ENCODE data around the gene MPC2. TPM values are rescaled to one million over a fixed set of nuclear protein-coding genes. Genes with fewer than 3 reads are reported as not detected.

Gene MPC2
- total RNA-seq, 1 experiment from 2014 or later = 49.9 TPM

DNA sequence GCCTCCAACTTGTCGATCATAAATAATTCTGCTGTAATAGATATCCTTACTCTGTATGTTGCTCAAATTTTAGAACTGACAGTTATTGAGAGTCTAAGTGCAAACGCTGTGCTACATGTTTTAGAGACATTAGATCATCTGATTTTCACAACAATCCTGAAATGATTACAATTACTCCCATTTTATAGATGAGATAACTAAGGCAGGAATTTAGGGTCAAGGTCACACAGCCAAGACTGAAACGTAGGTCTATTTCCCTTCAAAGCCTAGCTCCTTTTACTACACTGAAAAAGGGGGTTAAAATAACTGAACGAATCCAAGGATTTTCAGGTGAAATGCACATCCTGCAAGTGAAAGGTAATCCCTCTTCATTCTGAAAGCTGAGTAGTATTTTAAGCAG is 3.1 kb downstream of the MPC2 start:
- ChIA-PET CTCF (no interaction called here), RAD21 (ENCODE audit: low non-redundant PET in 1 of 2, low total read pairs in 2 of 2, uncharacterized antibody in 2 of 2, unreplicated experiment in 2 of 2) (no interaction called here), POLR2A (interaction anchor here (0.6 kb wide), 2 partner anchors 238 to 542 kb away, joined by 3 to 5 read pairs; no protein-coding TSS in a partner anchor)
- Histone ChIP-seq H3K9me3 (ENCODE audit: control insufficient read depth in 1 of 2, insufficient read depth in 1 of 2, low read depth in 1 of 2, low read length in 2 of 2) (no peaks in the 10 kb centered on the region), H3K4me3 (replicated peaks in 1 of 2; ENCODE audit: low read depth in 1 of 2, low read length in 2 of 2) (no peak overlapping the region), H3K4me2 (ENCODE audit: low read length) (no peak overlapping the region; the same call in 1 of the 2 replicates), H3K27ac (ENCODE audit: low read depth, low read length) (no peak overlapping the region), H3K79me2 (ENCODE audit: insufficient read depth, low read length) (peaks cover 42% of the 10 kb centered on the region), H3K9ac (ENCODE audit: low read length) (no peak overlapping the region), H4K20me1 (ENCODE audit: insufficient read depth) (no peaks in the 10 kb centered on the region), H3K27me3 (ENCODE audit: insufficient read depth, low read length) (no peaks in the 10 kb centered on the region), H3K4me1 (ENCODE audit: control insufficient read depth in 1 of 2, insufficient read depth in 2 of 2, low read length in 2 of 2) (peaks cover 10 to 24% of the 10 kb centered on the region in 2 experiments; a peak in 3 of 4 replicates), H3K36me3 (ENCODE audit: control insufficient read depth in 1 of 2, insufficient read depth in 2 of 2, low read length in 2 of 2) (no peaks in the 10 kb centered on the region), H2AFZ (ENCODE audit: low read depth, low read length, poor library complexity, severe bottlenecking) (no peak overlapping the region), H3K9me2 (ENCODE audit: insufficient read depth) (no peaks in the 10 kb centered on the region)
- BruUV-seq (replicated peaks) = no TSS peak
- intact Hi-C loops (cut with micrococcal nuclease) = no loop called here
- ATAC-seq (no peak), DNase-seq (ENCODE audit: low read depth, low spot score) (no peak)
- TF ChIP-seq RAD21 (IDR thresholded peaks at IDR 0.05; ENCODE audit: low read depth) = no peak
- TF ChIP-seq, protein P1, sequence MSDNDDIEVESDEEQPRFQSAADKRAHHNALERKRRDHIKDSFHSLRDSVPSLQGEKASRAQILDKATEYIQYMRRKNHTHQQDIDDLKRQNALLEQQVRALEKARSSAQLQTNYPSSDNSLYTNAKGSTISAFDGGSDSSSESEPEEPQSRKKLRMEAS (IDR thresholded peaks at IDR 0.05) = no peak
- TF ChIP-seq EZH2 (IDR thresholded peaks at IDR 0.05) = no peak

DNA sequence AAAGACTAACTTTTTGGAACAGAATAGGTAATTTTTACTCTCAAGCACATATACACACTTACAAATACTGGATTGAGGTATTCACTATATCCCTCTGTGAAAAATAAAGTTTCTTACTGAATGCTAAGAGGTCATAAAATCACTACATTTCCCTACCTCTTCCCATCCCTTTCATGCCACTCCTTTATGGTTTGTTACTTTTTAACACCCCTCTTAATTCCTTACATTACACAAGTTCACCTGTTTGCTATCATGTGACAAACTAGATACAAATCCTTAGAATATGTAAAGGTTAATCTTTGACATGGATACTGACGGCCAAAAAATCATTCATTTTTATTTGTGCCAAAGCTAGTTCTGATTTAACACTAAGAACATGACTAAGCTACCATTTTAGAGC is 7.1 kb downstream of the MPC2 start:
- no peaks in the 10 kb centered on the region for H3K9me3 ChIP-seq (ENCODE audit: control insufficient read depth in 1 of 2, insufficient read depth in 1 of 2, low read depth in 1 of 2, low read length in 2 of 2)
- H3K79me2 ChIP-seq (ENCODE audit: insufficient read depth, low read length) = peaks cover 20% of the 10 kb centered on the region
- no peaks in the 10 kb centered on the region for H3K36me3 ChIP-seq (ENCODE audit: control insufficient read depth in 1 of 2, insufficient read depth in 2 of 2, low read length in 2 of 2)
- POLR2A ChIA-PET = no interaction called here
- BruUV-seq (replicated peaks) = no TSS peak
- no peaks in the 10 kb centered on the region for H3K9me2 ChIP-seq (ENCODE audit: insufficient read depth)
- RAD21 ChIA-PET (ENCODE audit: low non-redundant PET in 1 of 2, low total read pairs in 2 of 2, uncharacterized antibody in 2 of 2, unreplicated experiment in 2 of 2) = no interaction called here
- H4K20me1 ChIP-seq (ENCODE audit: insufficient read depth) = no peaks in the 10 kb centered on the region
- H3K27me3 ChIP-seq (ENCODE audit: insufficient read depth, low read length) = no peaks in the 10 kb centered on the region
- CTCF ChIA-PET = no interaction called here
- H2AFZ ChIP-seq (ENCODE audit: low read depth, low read length, poor library complexity, severe bottlenecking) = no peak overlapping the region
- ATAC-seq (no peak), DNase-seq (ENCODE audit: low read depth, low spot score) (no peak)
- no peak overlapping the region for H3K4me3 ChIP-seq (replicated peaks in 1 of 2; ENCODE audit: low read depth in 1 of 2, low read length in 2 of 2)
- no peak overlapping the region for H3K9ac ChIP-seq (ENCODE audit: low read length)
- H3K4me2 ChIP-seq (ENCODE audit: low read length) = no peak overlapping the region
- intact Hi-C loops (cut with micrococcal nuclease) = no loop called here
- H3K27ac ChIP-seq (ENCODE audit: low read depth, low read length) = no peak overlapping the region
- peaks cover 3 to 6% of the 10 kb centered on the region in 2 experiments; a peak in 3 of 4 replicates for H3K4me1 ChIP-seq (ENCODE audit: control insufficient read depth in 1 of 2, insufficient read depth in 2 of 2, low read length in 2 of 2)
- TF ChIP-seq EZH2phosphoT487 (IDR thresholded peaks at IDR 0.05; ENCODE audit: borderline replicate concordance) (no peak), ELF1 (IDR thresholded peaks at IDR 0.05; ENCODE audit: borderline replicate concordance, low read depth) (no peak), FOSL1 (IDR thresholded peaks at IDR 0.05; ENCODE audit: low read depth) (no peak), POLR2A (IDR thresholded peaks at IDR 0.05; ENCODE audit: borderline replicate concordance, extremely low read depth, insufficient read depth, insufficient read length) (no peak), TCF7L2 (IDR thresholded peaks at IDR 0.05; ENCODE audit: borderline replicate concordance, extremely low read depth, insufficient read depth, insufficient read length) (no peak), POLR2AphosphoS5 (IDR thresholded peaks at IDR 0.05; ENCODE audit: low read depth, low read length) (no peak), CEBPB (IDR thresholded peaks at IDR 0.05; ENCODE audit: low read depth) (no peak), YY1 (IDR thresholded peaks at IDR 0.05; ENCODE audit: extremely low read depth, insufficient replicate concordance, low read depth, low read length) (no peak), ZFX (IDR thresholded peaks at IDR 0.05) (no peak), EGR1 (IDR thresholded peaks at IDR 0.05; ENCODE audit: low read depth) (no peak), RAD21 (IDR thresholded peaks at IDR 0.05; ENCODE audit: low read depth) (no peak)
- TF ChIP-seq, protein P2, sequence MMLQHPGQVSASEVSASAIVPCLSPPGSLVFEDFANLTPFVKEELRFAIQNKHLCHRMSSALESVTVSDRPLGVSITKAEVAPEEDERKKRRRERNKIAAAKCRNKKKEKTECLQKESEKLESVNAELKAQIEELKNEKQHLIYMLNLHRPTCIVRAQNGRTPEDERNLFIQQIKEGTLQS (IDR thresholded peaks at IDR 0.05) = no peak
- TF ChIP-seq, protein P3, sequence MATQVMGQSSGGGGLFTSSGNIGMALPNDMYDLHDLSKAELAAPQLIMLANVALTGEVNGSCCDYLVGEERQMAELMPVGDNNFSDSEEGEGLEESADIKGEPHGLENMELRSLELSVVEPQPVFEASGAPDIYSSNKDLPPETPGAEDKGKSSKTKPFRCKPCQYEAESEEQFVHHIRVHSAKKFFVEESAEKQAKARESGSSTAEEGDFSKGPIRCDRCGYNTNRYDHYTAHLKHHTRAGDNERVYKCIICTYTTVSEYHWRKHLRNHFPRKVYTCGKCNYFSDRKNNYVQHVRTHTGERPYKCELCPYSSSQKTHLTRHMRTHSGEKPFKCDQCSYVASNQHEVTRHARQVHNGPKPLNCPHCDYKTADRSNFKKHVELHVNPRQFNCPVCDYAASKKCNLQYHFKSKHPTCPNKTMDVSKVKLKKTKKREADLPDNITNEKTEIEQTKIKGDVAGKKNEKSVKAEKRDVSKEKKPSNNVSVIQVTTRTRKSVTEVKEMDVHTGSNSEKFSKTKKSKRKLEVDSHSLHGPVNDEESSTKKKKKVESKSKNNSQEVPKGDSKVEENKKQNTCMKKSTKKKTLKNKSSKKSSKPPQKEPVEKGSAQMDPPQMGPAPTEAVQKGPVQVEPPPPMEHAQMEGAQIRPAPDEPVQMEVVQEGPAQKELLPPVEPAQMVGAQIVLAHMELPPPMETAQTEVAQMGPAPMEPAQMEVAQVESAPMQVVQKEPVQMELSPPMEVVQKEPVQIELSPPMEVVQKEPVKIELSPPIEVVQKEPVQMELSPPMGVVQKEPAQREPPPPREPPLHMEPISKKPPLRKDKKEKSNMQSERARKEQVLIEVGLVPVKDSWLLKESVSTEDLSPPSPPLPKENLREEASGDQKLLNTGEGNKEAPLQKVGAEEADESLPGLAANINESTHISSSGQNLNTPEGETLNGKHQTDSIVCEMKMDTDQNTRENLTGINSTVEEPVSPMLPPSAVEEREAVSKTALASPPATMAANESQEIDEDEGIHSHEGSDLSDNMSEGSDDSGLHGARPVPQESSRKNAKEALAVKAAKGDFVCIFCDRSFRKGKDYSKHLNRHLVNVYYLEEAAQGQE (IDR thresholded peaks at IDR 0.05; ENCODE audit: low read depth) = no peak
- TF ChIP-seq, protein P1 (IDR thresholded peaks at IDR 0.05) = no peak

Data from HCT116 (cell line).